Suppressor macrophage treated with lipopolysaccharide for 4 hours (primary cell): ENCODE results near the gene SIN3B.
A peak's percentile ranks its signal among the peaks of the same experiment; 100 is the strongest.
"Not testable (repeated sequence)": the region's sequence is repeated elsewhere in the genome, so short reads cannot be mapped to it uniquely, and the experiment has no call there.

Experiments
- DNase-seq: peaks from one replicate; pipeline ENCODE4 v3.0.0-alpha.2; 2020

Gene SIN3B

DNA sequence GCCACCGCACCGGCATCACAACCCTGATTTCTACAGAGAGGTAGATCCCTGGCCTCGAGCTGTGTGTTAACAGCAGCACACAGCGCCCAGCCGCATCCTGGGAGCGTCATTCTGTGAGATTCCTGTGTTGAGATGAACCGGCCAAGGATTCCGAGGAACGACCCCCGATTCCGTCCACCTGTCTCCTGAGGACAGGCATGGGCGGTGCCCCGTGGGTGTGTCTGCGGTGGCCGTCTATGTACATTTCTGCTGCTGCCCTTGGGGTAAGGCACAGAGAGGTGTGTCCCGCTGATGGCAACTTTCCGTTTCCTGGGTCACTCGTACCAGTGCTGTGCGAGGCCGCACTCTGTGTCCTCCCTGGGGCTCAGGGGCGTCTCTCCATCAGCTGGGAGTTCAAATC, 43.5 kb downstream of the SIN3B start:
- no peak for DNase-seq

- DNase-seq: no peak
These were observed 44.4 kb downstream of the SIN3B start for GRCh38 chr19:16873594-16873993.

DNA sequence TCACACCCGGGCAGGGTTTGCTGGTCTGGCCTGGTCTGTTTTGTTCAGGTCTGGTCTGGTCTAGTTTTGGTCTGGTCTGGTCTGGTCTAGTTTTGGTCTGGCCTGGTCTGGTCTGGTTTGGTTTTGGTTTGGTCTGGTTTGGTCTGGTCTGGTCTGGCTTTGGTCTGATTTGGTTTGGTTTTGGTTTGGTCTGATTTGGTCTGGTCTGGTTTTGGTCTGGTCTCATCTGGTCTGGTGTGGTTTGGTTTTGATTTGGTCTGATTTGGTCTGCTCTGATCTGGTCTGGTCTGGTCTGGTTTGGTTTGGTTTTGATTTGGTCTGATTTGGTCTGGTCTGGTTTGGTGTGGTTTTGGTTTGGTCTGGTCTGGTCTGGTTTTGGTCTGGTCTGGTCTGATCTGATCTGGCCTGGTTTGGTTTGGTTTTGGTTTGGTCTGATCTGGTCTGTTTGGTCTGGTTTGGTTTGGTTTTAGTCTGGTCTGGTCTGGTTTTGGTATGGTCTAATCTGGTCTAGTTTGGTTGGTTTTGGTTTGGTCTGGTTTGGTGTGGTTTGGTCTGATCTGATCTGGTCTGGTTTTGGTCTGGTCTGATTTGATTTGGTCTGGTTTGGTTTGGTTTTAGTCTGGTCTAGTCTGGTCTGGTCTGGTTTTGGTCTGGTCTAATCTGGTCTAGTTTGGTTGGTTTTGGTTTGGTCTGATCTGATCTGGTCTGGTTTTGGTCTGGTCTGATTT, 45.2 kb downstream of the SIN3B start:
- no peak for DNase-seq

DNA sequence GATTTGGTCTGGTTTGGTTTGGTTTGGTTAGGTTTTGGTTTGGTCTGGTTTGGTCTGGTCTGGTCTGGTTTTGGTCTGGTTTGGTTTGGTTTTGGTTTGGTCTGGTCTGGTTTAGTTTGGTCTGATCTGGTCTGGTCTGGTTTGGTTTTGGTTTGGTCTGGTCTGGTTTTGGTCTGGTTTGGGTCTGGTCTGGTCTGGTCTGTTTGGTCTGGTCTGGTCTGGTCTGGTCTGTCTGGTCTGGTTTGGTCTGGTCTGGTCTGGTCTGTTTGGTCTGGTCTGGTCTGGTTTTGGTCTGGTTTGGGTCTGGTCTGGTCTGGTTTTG, 45.7 kb downstream of the SIN3B start:
- DNase-seq: not testable (repeated sequence)

DNA sequence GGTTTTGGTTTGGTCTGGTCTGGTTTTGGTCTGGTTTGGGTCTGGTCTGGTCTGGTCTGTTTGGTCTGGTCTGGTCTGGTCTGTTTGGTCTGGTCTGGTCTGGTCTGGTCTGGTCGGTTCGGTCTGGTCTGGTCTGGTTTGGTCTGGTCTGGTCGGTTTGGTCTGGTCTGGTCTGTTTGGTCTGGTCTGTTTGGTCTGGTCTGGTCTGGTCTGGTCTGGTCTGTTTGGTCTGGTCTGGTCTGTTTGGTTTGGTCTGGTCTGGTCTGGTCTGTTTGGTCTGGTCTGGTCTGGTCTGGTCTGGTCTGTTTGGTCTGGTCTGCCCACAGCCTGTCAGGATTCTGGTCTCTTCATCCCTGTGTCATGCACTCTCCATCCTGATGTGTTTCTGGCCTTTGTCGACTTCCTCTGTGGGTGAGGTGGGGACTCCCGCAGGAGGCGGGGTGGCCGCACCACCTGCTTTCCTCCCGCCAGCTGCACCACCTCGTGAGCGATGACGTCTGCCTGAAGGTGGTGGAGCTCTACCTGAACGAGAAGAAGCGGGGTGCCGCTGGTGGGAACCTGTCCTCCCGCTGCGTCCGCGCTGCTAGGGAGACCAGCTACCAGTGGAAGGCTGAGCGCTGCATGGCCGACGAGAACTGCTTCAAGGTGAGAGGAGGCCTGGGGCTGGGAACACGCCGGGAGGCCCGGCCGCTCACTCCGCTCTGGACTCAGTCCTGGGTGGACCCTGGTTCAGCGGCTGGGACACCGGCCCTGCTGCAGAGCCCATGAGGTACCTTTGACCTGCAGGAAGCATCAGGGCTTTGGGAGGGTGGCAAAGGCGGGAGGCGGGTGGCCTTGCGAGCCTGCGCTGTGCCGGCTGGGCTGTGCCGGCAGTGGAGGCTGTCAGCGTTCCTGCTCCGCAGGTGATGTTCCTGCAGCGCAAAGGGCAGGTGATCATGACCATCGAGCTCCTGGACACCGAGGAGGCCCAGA, 46.7 kb downstream of the SIN3B start:
- no peak for DNase-seq

DNA sequence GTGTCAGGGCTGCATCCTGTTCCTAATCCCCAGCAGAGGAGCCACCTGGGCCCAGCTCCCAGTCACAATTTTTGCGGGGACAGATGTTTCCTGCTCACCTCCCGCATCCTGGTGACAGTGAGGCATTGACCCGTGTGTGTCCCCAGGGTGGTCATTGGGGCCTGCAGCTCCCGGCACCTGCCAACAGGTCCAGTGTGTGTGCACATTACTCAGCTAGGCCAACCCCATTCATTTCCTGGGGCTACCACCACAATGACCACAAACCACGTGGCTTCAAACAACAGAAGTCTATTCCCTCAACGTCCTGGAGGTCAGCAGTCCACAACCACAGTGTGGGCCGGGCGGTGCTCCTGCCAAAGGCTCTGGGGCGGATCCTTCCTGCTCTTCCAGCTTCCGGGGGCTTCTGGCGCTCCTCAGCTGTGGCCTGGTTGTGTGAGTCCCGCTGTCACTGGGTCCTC, 47.7 kb downstream of the SIN3B start:
- DNase-seq: no peak

DNA sequence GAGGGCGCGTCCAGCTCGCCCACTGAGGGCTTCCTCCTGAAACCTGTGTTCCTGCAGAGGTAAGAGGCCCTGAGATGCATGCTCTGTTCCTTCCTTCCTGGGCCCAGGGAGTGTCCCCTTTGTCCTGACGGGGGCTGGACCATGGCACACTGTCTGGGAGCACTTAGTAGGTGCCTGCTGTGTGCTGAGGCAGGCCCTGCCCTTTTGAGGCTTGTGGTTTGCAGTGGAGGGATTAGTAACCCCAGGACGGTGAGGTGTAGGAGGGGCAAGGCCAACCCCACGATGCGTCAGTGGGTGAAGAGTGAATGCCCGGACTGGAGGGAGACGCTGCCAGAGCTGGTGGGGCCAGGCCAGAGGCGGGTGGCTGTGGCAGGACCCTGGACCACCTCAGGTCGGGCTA, 48.4 kb downstream of the SIN3B start:
- DNase-seq: no peak

DNA sequence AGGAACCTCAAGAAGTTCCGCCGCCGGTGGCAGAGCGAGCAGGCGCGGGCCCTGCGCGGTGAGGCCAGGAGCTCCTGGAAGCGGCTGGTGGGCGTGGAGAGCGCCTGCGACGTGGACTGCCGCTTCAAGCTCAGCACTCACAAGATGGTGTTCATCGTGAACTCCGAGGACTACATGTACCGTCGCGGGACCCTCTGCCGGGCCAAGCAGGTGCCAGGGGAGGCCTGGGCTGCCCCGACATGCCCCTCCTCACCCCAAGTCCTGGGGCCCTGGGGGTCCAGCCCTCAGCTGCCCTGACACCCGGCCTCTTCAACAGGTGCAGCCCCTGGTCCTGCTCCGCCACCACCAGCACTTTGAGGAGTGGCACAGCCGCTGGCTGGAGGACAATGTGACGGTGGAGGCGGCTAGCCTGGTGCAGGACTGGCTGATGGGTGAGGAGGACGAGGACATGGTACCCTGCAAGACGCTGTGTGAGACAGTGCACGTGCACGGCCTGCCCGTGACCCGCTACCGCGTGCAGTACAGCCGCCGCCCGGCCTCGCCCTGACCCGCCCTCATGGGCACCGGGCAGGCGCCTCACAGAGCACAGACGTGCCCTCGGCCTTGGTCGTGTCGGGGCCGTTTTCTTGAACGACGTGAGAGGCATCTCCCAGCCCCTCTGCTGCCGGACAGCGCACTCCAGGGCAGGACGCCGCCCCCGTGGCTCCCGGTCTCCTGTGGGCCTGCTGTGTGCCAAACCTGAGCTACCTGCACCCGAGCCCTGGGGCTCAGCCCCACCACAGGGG, 49.2 kb downstream of the SIN3B start:
- DNase-seq: no peak

- no peak for DNase-seq
These were observed 51.8 kb downstream of the SIN3B start for GRCh38 chr19:16880884-16881554.

DNA sequence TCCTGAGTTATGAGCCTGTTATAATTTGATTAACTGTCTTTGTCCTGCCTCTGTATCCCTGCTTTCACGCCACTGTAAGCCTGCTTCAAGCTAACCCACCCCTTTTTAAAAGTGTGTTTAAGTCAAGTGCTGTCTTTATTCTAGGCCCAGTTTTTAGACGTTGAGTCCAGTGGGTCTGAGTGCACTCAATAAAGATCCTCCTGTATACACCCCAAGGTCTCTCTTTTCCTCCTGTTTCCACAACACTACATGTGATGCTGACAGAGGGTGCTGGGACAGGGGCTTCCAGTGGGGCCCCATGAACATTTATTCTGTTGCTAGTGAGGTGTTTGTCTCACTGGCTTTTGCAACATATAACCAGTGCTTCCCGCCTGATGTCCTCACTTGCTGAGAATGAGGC, 52.9 kb downstream of the SIN3B start:
- DNase-seq: no peak

DNA sequence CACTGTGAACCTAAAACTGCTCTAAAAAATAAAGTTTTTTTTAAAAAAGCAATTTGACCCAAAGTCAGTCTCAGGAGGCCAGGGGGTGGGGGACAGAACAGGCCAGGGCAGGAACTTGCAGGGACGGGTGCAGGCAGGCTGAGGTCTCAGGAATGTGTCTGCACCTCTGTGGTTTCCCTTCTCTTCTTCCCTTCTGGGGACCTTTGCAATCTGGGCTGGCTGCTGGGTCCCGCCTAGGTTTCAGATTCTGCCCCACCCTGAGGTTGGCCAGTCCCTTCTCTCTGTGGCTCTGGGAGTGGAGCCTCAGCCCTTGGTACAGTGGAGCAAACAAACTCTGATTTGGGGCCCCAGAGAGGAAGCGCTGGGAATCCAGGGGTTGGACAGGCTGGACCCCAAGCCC, 54.3 kb downstream of the SIN3B start:
- no peak for DNase-seq

DNA sequence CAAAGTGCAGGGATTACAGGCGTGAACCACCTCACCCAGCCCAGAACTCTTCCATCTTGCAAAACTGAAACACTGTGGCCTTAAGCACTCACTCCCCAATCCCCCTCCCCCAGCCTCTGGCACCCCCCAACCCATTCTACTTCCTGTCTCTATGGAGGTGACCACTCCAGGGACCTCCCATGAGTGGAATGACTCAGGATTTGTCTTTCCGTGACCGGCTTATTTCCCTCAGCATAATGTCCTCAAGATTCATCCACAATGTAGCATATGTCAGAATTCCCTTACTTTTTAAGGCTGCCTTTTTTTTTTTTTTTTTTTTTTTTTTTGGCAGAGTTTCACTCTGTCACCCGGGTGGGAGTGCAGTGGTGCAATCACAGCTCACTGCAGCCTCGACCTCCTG, 56.0 kb downstream of the SIN3B start:
- DNase-seq: no peak

GRCh38 chr19:16886305-16886880, 57.2 kb downstream of the SIN3B start:
- DNase-seq: no peak

- DNase-seq: no peak
These were observed 58.4 kb downstream of the SIN3B start for GRCh38 chr19:16887353-16888265.

- DNase-seq: peak; percentile 45
These were observed 59.6 kb downstream of the SIN3B start, which contains the start of gene F2RL3 for GRCh38 chr19:16888629-16889365. F2RL3 (plus strand) TSS chr19:16888999; CDS start chr19:16889190, 191 bp downstream.

DNA sequence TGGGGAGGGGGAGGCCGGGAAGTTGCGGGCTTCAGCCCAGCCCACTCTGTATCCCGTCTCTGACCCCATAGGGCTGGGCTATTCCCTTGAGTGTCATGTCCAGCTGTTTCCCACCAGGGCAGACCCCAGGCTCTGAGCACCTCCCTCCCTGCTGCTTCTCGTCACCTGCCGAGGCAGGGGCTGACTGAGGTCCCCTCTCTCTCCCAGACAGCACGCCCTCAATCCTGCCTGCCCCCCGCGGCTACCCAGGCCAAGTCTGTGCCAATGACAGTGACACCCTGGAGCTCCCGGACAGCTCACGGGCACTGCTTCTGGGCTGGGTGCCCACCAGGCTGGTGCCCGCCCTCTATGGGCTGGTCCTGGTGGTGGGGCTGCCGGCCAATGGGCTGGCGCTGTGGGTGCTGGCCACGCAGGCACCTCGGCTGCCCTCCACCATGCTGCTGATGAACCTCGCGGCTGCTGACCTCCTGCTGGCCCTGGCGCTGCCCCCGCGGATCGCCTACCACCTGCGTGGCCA, 60.2 kb downstream of the SIN3B start:
- DNase-seq: no peak

- DNase-seq: no peak
These were observed 60.8 kb downstream of the SIN3B start for GRCh38 chr19:16889883-16890460.

GRCh38 chr19:16890461-16891184, 61.4 kb downstream of the SIN3B start:
- no peak for DNase-seq
